C1 segment of cervical spinal cord (tissue), 14 donors: ENCODE measurements around the gene TBC1D22A.
"Not testable (repeated sequence)": the region's sequence is repeated elsewhere in the genome, so short reads cannot be mapped to it uniquely, and the experiment has no call there.

Experiments
- DNase-seq, 14 donors: peaks; one replicate each; lab custom pipeline; 2025; lab: John Stamatoyannopoulos, UW

Gene TBC1D22A

GRCh38 chr22:46812034-46812605, 49.7 kb downstream of the TBC1D22A start:
- no peak for DNase-seq

- DNase-seq = no peak
These were observed 50.3 kb downstream of the TBC1D22A start for GRCh38 chr22:46812788-46813187.

- DNase-seq = no peak
These were observed 51.6 kb downstream of the TBC1D22A start for GRCh38 chr22:46813816-46814597.

GRCh38 chr22:46815132-46815531, 52.7 kb downstream of the TBC1D22A start:
- no peak for DNase-seq

GRCh38 chr22:46815559-46815895, 53.1 kb downstream of the TBC1D22A start:
- no peak for DNase-seq

GRCh38 chr22:46815896-46816731, 53.7 kb downstream of the TBC1D22A start:
- peak in 6 of 14 donors; percentile 21 to 63 (median 36) for DNase-seq

- DNase-seq = not testable (repeated sequence)
These were observed 54.9 kb downstream of the TBC1D22A start for GRCh38 chr22:46817390-46817789.

- DNase-seq = no peak
These were observed 60.8 kb downstream of the TBC1D22A start for GRCh38 chr22:46823248-46823647.

- no peak for DNase-seq
These were observed 61.2 kb downstream of the TBC1D22A start for GRCh38 chr22:46823654-46824053.

GRCh38 chr22:46824344-46824909, 62.0 kb downstream of the TBC1D22A start:
- DNase-seq = no peak

- no peak for DNase-seq
These were observed 62.6 kb downstream of the TBC1D22A start for GRCh38 chr22:46824980-46825544.

- DNase-seq = no peak
These were observed 64.1 kb downstream of the TBC1D22A start for GRCh38 chr22:46826438-46827135.

- DNase-seq = no peak
These were observed 64.8 kb downstream of the TBC1D22A start for GRCh38 chr22:46827136-46827780.

- DNase-seq = no peak
These were observed 65.3 kb downstream of the TBC1D22A start for GRCh38 chr22:46827781-46828180.

- DNase-seq = no peak
These were observed 66.0 kb downstream of the TBC1D22A start for GRCh38 chr22:46828323-46828900.

- no peak for DNase-seq
These were observed 66.9 kb downstream of the TBC1D22A start for GRCh38 chr22:46829117-46829891.

- peak in 6 of 14 donors; percentile 12 to 70 (median 19) for DNase-seq
These were observed 67.7 kb downstream of the TBC1D22A start for GRCh38 chr22:46829941-46830715.

GRCh38 chr22:46830841-46831240, 68.4 kb downstream of the TBC1D22A start:
- DNase-seq = peak in 1 of 14 donors; percentile 20

GRCh38 chr22:46833228-46833627, 70.8 kb downstream of the TBC1D22A start:
- no peak for DNase-seq
